ENCODE measurements around the gene SOX15.
A peak's percentile ranks its signal among the peaks of the same experiment; 100 is the strongest.

Gene SOX15

DNA sequence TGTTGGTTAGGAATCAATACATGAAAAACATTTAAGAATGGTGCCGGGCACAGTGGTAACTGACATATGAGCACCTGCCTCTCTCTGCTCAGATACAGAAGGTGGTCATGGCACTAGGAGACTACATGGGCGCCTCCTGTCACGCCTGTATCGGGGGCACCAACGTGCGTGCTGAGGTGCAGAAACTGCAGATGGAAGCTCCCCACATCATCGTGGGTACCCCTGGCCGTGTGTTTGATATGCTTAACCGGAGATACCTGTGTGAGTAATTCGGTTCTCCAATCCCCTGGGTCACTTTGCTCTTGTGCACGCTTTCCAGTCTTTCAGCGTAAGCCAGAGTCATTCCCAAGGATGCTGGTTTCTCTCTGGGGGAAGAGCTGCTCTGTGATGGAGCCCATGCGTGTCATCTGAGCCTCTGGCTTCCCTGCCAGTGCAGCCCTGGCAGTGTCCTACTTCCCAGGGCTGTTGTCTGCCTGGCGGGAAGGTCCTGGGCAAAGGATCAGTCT is 13.4 kb downstream of the SOX15 start:
- DNase-seq, result no peak

DNA sequence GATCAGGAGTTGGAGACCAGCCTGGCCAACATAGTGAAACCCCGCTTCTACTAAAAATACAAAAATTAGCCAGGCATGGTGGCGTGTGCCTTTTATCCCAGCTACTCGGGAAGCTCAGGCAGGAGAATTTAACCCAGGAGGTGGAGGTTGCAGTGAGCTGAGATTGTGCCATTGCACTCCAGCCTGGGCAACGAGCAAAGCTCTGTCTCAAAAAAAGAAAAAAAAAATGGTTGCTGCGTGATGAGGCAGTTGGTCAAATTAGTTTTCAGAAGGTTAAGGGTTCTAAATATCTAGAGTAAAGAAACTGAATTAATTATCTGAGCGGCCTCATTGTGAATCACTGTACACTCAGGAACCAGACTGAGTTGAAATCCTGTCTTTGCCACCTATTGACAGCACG is 13.9 kb downstream of the SOX15 start:
- DNase-seq, result no peak

DNA sequence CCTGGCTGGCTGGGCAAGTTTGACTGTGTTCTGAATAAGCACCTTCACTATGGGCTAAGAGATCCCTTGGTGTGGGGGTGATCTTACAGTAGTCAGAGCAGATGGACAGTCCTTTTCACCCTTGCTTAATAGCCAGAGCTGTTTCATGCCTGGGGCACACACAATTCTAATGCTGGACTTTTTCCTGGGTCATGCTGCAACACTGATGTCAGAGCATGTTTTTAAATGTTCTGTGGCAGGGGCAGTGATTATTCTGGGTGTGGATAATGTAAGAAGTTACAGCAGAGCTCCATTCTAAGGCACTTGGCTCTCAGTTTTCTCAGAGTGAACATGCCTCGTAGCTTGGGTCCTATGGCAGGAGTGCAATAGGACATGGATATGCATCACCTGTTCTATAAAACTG is 14.4 kb downstream of the SOX15 start:
- no peak for DNase-seq

DNA sequence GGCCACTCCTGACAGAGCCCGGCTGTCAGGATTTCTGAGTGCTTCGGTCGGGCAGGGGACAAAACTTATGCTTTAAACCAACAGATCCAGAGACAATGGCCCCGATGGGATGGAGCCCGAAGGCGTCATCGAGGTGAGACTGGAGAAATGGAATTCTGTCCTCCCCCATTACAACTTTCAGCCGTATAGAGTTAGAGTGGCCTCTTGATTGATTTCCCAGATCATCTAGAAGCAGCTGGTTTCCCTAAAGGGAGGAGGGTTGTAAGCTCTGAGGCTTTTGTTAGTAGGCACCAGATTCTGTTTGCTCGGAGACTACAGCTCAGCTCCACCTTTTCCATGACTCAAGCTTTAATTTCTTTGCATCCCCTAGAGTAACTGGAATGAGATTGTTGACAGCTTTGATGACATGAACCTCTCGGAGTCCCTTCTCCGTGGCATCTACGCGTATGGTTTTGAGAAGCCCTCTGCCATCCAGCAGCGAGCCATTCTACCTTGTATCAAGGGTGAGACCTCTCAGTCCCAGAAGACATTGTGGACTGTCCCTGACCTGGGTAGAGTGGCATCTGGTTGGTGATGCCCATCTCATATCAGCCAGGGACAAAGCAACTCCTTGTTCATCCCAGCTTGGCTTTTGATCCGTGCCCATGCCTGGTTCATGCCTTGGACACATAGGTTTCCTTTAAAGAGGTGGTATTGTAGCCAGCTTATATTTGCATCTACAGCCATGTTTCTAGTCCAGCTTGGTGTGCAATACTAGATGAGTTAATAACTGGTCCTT is 15.5 kb downstream of the SOX15 start:
- no peak for DNase-seq

DNA sequence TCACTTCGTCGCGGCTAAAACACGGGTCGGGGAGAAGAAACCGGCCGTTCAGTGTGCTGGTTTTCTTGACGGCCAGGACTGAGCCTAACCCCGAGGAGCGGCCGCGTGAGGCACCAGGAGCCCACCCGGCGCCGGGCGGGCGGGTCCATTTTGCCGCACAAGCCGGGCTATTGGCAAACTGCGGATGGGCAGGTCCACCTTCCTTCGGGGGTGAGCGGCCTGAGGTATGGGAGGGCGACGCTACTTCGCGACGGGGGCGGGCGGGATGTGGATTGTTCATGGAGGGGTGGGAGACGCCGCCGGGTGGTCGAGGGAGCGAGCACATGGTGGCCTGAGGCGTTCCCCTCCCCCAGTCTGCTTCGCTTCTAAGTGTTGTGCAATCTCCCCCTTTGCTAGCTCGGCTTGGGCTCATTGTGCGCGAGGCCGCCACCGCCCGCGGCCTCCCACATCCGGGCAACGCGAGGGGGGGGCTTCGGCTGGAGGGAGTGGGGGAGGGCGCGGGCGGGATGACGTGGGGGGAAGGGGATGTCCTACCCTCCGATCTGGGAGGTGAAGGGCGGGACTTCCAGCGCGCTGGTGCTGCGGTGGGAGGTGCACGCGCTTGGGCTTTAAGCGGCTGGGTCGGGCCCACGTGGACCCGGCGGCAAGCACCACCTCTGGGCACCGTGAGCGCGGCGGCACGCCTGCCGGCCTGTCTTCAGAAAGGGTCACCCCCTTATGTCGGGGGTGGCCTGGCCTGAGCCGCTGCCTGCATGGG is 16.4 kb downstream of the SOX15 start:
- DNase-seq, result peak; percentile 88

DNA sequence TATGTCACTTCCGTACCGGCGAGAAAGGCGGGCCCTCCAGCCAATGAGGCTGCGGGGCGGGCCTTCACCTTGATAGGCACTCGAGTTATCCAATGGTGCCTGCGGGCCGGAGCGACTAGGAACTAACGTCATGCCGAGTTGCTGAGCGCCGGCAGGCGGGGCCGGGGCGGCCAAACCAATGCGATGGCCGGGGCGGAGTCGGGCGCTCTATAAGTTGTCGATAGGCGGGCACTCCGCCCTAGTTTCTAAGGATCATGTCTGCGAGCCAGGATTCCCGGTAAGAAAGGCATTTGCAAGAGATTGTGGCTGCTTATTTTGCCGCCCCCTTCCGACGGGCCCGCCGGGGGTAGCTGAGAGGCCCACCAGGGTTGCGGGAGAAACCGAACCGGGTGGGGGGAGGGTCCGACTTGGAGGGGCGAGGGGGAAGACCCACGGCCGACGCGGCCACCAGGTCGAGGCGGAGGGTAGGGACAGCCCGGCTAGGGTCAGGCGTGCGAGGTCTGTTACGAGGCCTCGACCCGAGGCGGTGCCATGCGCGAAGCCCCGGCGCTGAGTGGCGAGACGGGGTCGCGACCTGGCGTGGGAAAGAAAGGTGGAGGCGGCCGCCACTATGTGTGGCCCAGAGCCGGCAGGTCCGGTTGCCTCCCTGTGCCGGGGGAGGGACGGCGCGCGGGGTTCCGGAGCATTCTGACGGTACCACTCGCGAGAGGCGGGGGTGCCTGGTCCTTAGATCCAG is 17.1 kb downstream of the SOX15 start:
- DNase-seq, result peak; percentile 100

DNA sequence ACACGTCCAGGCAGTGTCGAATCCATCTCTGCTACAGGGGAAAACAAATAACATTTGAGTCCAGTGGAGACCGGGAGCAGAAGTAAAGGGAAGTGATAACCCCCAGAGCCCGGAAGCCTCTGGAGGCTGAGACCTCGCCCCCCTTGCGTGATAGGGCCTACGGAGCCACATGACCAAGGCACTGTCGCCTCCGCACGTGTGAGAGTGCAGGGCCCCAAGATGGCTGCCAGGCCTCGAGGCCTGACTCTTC is 17.6 kb downstream of the SOX15 start:
- DNase-seq, result no peak

DNA sequence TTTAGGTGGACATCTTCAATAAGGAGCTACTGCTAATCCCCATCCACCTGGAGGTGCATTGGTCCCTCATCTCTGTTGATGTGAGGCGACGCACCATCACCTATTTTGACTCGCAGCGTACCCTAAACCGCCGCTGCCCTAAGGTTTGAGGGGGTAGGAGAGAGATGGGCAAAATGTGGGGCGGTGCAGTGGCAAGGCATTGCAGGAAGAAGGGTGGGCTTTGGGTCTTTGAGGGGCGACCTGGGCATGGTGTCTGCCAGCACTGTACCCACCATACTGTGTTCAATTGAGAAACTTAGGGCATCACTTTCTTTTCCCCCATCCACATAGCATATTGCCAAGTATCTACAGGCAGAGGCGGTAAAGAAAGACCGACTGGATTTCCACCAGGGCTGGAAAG is 19.5 kb downstream of the SOX15 start:
- no peak for DNase-seq

DNA sequence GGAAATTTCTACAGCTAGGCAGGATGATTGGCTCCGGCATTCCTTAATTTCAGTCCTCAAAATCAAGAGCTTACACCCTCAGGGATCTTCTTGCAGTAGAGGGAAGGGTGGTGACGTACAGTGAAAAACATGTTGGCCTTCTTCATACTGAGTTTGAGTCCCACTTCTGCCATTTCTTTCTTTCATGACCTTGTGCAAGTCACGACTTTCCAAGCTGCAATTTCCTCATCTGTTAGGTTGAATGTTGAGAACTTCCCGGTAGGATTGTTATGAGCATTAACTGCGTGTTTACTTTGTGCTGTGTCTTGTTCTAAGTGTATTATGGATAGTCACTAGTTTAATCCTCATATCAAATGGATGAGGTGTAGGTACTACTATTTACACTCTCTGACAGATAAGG is 20.3 kb downstream of the SOX15 start:
- DNase-seq, result no peak

DNA sequence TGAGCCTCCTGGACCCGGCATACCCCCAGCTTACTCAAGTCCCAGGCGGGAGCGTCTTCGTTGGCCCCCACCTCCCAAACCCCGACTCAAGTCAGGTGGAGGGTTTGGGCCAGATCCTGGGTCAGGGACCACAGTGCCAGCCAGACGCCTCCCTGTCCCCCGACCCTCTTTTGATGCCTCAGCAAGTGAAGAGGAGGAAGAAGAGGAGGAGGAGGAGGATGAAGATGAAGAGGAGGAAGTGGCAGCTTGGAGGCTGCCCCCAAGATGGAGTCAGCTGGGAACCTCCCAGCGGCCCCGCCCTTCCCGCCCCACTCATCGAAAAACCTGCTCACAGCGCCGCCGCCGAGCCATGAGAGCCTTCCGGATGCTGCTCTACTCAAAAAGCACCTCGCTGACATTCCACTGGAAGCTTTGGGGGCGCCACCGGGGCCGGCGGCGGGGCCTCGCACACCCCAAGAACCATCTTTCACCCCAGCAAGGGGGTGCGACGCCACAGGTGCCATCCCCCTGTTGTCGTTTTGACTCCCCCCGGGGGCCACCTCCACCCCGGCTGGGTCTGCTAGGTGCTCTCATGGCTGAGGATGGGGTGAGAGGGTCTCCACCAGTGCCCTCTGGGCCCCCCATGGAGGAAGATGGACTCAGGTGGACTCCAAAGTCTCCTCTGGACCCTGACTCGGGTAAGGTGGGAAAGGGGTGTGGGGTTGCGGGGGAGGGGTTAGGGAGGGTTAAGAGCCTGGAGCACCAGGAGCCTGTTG is 26.6 kb downstream of the SOX15 start:
- DNase-seq, result no peak

DNA sequence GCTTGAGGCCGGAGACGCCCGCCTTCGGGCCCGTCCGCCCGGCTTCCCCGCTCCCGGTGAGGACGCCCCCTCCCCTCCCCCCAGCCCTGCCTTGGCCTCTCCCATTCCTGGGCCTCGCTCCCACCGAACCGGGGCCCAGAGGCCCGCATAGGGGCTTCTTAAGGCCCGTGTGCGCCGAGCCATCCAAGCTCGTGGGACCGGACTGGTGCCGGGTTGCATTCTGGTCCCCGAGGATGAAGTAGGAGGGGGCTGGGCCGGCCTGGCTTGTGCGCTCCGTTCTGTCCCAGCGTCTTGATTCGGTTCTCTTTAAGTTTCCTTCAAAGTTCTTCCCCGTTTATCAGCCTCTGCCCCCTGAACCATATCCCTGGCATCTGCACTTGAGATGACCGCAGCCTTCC is 27.7 kb downstream of the SOX15 start:
- DNase-seq, result no peak

DNA sequence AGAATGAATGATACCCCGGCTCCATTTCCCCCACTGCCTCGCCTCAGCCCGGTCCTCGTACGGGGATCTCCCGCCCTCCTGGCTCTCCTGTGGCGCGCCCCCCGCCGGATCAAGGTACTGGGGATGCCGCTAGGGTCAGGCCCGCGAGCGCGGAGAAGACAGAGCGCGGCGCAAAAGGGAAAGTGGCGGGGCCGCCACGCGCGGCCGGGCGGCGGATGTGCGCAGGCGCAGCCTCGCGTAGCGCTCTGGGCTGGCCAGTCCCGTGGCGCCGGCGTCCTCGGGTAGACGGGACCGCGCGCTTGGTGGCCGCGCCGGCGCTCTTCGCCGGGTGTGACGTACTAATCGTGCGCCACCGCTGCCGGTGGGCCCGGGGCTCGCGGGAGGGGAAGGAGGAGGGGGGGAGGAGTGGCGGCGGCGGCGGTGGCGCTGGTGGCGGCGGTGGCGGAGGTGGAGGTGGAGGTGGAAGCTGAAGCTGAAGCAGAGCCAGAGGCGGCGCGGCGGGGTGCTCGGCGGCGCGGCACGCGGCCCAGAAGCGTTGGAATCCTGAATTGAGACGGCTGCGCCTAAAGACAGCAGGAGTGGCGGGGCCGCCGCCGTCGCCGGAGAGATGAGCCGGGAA is 28.2 kb downstream of the SOX15 start, which contains the start of gene SENP3:
TSS of gene SENP3 (plus strand) at position 331 of the 619 bp plus-strand sequence. CDS start 1,158 bp downstream, outside the sequence.
- peak; percentile 85 for DNase-seq

DNA sequence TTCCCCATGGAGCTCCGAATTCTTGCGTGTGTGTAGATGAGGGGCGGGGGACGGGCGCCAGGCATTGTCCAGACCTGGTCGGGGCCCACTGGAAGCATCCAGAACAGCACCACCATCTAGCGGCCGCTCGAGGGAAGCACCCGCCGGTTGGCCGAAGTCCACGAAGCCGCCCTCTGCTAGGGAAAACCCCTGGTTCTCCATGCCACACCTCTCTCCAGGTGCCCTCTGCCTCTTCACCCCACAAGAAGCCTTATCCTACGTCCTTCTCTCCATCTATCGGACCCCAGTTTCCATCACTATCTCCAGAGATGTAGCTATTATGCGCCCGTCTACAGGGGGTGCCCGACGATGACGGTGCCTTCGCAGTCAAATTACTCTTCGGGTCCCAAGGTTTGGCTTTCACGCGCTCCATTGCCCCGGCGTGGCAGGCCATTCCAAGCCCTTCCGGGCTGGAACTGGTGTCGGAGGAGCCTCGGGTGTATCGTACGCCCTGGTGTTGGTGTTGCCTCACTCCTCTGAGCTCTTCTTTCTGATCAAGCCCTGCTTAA is 28.8 kb downstream of the SOX15 start:
- peak; percentile 75 for DNase-seq

DNA sequence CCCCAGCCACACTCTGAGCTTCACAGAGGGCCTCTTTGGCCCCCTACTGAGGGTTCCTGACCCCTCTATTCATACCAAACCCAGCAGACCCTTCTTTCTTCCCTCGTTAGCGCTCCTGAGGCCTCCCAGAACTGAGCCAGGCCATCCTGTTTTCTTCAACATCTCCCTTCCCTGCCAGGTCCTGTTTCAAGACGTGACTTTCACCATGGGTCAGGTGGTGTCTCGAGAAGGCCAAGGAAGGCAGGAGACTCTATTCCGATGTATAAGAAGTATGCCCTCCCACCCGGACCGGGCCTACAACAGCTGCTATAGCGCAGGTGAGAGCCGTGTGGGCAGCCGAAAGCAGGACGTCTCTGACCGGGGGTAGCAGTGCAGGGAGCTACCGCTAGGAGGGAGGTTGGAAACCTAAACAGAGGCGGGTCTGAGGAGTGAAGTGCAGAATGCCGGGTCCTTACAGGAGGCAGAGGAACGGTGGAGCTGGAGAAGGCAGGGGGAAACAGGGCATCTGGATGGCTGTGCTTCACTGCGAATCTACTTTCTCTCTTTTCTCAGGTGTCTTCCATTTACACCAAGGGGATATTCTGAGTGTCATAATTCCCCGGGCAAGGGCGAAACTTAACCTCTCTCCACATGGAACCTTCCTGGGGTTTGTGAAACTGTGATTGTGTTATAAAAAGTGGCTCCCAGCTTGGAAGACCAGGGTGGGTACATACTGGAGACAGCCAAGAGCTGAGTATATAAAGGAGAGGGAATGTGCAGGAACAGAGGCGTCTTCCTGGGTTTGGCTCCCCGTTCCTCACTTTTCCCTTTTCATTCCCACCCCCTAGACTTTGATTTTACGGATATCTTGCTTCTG is 29.5 kb downstream of the SOX15 start:
- no peak for DNase-seq

DNA sequence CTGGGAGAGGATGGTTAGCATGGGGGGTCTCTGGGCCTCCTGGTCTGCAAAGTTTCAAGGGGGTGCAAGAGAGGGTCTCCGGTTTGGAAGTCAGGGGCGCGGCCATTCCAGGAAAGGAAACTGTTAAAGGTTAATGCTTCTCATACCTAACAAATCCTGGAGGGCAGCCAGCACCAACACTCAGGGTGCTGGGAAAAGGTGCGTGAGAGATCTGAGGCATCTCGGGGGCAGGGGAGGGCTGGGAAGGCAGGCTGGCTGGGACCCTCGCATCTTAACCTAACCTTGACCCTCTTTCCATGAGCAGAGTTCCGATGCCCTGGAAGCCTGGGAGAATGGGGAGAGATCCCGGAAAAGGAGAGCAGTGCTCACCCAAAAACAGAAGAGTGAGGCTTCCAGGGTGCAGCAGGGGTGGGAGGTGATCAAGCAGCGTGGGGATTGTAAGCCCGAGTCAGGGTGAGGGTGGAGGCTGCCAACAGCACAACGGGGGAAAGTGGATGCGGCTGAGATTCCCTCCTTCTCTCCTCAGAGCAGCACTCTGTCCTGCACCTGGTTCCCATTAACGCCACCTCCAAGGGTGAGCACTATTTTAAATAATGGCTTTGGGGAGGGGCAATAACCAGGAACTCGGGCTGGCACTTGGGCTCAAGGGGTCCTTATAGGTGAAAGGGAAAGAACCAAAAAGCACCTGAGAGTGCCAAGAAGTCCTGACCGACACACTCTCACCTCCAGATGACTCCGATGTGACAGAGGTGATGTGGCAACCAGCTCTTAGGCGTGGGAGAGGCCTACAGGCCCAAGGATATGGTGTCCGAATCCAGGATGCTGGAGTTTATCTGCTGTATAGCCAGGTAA is 30.3 kb downstream of the SOX15 start:
- DNase-seq, result no peak

DNA sequence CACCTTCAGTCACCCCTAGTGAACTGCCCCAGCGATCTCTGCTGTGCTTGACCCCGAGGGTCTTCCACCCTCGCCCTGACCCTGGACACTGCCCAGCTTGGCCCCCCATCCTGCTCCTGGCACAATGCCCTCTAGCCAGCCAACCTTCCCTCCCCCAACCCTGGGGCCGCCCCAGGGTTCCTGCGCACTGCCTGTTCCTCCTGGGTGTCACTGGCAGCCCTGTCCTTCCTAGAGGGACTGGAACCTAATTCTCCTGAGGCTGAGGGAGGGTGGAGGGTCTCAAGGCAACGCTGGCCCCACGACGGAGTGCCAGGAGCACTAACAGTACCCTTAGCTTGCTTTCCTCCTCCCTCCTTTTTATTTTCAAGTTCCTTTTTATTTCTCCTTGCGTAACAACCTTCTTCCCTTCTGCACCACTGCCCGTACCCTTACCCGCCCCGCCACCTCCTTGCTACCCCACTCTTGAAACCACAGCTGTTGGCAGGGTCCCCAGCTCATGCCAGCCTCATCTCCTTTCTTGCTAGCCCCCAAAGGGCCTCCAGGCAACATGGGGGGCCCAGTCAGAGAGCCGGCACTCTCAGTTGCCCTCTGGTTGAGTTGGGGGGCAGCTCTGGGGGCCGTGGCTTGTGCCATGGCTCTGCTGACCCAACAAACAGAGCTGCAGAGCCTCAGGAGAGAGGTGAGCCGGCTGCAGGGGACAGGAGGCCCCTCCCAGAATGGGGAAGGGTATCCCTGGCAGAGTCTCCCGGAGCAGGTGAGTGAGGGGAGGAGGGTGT is 31.2 kb downstream of the SOX15 start, which contains the start of gene TNFSF13:
TSS of gene TNFSF13 (plus strand) at position 207 of the 776 bp plus-strand sequence. CDS start at position 497, 290 bp downstream.
- no peak for DNase-seq

DNA sequence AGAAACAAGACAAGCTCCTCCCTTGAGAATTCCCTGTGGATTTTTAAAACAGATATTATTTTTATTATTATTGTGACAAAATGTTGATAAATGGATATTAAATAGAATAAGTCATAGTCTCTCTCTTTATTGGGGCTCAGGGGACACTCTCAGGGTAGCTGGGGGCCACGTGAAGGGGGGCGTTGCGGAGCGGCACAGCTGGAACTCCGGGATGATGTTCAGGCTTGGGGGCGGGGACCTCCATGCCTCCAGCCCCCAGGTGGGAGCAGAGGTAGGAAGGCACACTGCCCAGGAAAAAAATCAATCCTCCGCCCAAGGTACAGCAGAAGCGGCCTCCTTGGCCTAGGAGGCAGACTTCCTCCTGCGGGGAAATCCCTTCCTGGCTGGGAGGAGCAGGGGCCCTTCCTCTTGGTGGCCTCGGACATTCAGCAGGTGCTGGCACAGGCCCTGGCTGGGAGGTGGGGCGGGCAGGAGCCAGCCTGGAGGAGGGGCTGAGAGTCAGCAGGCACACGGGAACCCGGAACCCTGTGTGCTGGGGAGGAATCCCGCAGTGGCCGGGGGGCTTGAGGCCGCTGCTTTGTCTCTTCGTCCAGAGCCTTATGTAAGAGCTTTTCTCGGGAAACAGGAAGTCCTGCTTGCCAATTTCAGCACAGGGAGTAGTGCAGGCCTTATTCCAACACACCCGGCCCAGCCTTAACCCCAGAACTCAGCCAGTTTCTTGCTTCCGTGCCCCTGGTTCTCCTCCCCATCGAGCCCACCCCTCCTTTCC is 31.9 kb downstream of the SOX15 start:
- DNase-seq, result no peak

DNA sequence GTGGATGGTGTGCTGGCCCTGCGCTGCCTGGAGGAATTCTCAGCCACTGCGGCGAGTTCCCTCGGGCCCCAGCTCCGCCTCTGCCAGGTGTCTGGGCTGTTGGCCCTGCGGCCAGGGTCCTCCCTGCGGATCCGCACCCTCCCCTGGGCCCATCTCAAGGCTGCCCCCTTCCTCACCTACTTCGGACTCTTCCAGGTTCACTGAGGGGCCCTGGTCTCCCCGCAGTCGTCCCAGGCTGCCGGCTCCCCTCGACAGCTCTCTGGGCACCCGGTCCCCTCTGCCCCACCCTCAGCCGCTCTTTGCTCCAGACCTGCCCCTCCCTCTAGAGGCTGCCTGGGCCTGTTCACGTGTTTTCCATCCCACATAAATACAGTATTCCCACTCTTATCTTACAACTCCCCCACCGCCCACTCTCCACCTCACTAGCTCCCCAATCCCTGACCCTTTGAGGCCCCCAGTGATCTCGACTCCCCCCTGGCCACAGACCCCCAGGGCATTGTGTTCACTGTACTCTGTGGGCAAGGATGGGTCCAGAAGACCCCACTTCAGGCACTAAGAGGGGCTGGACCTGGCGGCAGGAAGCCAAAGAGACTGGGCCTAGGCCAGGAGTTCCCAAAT is 32.6 kb downstream of the SOX15 start:
- DNase-seq, result no peak
